GM11168 (cell line): ENCODE results near the gene ERFE.
"Not testable (repeated sequence)": the region's sequence is repeated elsewhere in the genome, so short reads cannot be mapped to it uniquely, and the experiment has no call there.

Experiments
- in situ Hi-C: fragments of 300-500 bp; cut with MboI; formaldehyde crosslinking; loops from one replicate; pipeline ENCODE4 v1.12.0; 2022; ENCODE audit warnings: low sequenced_read_pairs; ENCODE audit not compliant: unreplicated experiment

ERFE gene, protein sequence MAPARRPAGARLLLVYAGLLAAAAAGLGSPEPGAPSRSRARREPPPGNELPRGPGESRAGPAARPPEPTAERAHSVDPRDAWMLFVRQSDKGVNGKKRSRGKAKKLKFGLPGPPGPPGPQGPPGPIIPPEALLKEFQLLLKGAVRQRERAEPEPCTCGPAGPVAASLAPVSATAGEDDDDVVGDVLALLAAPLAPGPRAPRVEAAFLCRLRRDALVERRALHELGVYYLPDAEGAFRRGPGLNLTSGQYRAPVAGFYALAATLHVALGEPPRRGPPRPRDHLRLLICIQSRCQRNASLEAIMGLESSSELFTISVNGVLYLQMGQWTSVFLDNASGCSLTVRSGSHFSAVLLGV

DNA sequence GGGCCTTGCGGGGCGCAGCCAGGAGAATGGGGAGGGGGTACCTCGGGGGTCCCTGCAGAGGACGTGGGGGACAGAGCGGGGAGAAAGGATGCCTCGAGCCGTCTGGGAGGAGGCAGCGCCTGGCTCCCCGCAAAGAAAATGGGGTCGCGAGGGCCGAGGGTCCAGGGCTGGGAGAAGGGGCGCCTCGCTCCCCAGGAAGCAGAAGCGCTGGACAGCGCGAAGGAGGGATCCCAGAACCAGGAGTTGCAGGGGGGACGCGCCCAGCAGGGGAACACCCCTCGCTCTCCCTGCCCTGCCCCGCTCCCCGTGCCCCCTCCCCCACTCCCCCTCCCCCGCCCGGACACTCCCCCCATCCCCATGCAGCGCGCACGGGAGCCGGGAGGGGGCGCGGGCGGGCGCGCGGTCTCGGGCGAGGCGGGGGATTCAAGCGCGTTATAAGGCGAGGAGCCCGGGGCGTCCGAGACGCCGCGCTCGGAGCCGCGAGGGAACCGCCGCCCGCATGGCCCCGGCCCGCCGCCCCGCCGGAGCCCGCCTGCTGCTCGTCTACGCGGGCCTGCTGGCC lies at the start of gene ERFE:
Gene ERFE, plus strand, starts transcription at position 462 of the 562 bp plus-strand sequence. Its CDS starts 38 bp downstream, at position 500.
- in situ Hi-C loops = no loop called here

DNA sequence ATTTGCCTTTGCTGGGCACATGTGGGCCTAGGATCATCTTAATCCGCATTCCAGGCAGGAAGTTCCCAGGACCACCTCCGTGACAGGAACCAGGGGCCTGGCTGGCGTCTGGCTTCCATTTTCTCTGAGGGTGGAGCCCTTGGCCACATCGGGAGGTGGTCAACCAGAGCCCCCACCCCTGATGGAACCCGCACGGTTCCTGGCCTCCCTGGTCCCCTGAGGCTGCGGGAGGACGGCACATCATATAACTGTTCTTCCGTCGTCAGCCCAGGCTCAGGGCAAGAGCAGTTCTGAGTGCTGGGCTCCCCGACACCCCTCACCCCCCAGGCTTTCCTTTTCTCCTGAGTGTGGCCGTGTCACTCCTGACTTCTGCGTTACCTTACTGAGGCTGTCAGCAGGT lies 45.2 kb upstream of the ERFE start:
- in situ Hi-C loops = no loop called here

DNA sequence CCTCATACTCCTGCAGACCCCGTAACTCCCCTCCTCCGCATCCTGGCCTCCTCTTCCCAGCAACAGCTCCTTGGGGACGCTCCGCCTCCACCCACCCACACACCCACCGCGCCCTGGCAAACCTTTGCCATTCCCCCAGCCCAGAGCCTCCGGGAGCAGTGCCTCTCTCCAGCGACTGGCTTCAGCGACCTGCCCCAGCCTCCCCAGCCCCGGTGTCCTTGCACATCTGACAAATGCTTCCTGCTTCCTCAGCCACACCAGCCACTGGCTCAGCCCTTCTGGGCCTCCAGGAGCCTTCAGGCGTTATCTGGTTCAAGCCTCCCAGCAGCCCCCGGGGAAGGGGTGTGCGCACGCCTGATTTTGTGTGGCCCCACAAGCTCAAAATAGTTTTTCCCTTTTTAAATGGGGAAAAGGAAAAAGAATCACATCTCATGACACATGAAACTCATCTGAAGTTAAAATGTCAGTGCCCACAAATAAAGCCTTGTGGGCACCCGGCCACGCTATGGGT lies 44.4 kb upstream of the ERFE start:
- in situ Hi-C loops = no loop called here

DNA sequence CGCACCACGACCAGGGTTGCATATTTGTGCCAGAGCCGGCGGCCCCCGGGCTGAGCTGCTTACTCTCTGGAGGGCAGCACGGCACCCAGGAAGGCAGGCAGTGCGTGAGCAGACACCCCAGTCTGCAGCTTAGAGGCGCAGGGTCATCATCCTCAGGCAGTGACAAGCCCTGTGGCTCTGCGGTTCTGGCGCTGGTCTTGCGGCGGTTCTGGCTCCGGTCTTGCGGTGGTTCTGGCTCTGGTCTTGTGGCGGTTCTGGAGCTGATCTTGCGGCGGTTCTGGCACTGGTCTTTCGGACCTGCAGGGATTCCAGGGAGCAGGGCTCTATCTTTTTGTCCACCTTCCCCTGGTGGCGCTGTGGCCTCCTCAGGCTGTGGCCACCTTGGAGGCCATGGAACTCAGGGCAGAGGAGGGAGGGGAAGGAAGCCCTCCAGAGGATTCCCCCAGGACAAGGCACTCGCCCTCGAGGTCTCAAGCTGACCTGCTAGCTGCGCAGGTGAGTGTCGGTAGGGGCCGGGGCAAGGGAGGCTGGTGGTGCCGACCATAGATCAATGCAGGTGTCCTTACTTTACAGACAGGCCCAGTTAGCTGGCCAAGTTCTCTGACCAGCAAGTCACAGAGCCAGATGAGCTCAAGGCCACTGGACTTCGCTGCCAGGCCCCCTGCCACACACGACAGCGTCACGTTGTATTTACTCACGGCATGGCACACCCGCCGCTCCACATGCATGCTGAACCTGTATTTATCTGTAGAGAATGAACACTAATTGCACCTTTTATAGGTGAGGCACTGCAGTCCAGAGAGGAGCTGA lies 43.7 kb upstream of the ERFE start:
- in situ Hi-C loops = no loop called here

DNA sequence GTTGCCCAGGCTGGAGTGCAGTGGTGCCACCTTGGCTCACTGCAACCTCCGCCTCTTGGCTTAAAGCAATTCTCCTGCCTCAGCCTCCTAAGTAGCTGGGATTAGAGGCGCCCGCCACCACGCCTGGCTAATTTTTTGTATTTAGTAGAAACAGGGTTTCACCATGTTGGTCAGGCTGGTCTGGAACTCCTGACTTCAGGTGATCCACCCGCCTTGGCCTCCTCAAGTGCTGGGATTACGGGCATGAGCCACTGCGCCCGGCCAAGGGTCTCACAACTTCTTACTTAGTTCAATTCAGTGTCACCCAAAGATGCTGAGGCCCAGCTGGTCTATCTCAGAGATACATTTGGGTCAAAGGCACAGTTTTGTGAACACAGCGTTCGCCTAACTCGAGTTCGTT lies 43.1 kb upstream of the ERFE start:
- in situ Hi-C loops = not testable (repeated sequence)

DNA sequence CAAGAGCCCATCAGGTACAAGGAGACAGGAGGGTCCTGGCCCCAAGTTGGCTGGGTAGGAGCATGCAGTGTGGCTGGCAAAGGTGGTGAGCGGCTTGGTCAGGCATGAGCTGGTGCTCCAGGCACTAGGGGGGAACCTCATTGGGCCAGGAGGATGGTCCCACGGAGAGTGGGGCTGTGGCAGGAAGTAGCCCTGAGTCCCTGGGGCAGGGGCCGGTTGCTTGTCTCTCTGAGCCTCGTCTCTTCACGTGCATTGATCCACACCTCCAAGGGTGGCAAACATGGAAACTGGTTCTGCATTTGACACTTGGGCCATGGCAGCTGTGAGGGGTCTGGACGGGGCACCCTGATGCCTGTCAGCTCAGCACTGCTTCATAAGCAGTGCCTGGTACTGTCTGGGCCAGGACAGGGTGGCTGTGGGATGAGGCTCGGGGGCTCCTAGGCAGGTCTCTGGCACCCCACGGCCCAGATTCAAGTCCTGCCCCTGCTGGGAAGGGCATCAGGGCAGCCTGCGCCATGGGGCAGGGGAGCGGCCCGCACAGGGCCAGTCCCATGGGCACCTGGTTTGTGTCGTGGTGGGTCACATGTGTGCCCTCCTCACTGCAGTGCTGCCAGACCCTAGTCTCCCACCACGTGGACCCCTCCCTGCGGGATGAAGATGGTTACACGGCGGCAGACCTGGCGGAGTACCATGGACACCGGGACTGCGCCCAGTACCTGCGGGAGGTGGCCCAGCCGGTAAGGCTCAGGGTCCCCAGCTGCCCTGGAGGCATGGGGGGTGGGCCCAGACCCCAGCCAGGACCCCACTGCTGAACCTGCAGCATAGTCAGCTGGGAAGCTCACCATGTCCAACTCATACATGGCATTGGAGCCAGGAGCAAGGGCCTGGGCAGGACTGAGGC lies 42.2 kb upstream of the ERFE start:
- in situ Hi-C loops = no loop called here

DNA sequence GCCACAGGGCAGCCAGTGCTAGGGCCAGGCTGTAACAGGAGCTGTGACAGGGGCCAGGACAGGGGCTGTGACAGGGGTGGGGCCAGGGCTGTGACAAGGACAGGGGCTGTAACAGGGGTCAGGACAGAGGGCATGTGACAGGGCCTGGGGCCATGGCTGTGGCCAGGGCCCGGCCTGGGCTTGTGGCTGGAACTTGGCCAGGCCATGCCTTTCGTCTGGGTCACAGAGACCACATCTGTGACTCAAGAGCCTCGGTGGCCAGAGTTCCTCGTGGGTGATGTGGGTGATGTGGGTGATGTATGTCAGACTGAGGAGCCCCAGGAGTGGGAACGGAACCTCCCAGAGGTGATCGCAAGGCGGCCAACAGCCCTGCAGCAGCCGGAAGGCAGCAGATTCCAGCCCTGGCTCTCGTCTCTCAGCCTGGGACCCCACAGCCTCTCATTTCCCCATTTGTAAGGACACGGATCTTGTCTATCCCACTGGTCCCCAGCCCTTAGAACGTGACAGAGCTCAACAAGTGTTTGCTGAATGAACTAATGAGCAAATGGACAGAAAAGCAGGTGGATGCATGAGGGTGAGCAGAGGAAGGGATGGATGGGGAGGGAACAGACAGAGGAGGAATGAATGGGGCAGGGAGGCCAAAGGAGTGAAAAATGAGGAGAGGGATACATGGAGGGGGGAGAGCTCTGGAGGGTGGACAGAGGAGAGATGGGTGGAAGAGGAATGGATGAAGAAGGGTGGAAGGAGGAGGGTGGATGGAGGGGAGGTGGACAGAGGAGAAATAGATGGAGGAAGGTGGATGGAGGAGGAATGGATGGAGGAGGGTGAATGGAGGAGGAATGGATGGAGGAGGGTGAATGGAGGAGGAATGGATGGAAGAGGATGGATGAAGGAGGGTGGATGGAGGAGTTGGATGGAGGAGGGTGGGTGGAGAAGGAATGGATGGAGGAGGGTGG lies 41.3 kb upstream of the ERFE start:
- in situ Hi-C loops = no loop called here

DNA sequence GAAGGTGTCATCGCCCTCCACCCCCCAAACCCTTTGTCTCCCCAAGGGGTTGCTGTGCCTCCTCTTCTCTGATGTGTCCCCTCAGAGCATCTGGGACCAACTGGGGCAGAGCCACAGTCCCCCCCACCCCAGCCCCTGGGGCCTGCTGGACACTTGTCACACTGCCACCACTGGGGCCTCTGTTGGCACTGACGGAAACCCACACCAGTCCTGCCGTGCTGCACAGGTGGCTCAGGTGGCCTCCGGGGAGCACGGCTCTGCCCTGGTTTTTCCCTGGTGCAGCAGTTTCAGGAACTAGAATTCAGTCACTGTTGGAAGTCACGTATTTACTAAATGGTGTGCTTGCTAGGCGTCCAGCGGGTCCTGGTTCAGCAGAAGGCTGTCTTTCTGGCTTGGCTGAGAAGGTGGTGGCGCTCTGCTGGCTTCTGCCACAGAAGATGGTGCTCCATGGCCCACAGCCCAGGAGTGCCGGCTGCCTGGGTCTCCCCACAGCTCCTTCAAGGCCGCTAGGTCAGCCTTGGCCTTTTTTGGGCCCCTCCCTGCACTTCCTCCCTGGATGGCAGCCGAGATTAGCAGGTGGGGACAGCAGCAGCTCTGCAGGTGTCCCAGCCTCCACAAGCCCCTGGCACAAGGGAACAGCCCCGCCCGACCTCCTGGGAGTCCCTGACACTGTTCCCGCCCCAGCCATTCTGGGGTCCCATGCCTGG lies 38.9 kb upstream of the ERFE start:
- in situ Hi-C loops = no loop called here

DNA sequence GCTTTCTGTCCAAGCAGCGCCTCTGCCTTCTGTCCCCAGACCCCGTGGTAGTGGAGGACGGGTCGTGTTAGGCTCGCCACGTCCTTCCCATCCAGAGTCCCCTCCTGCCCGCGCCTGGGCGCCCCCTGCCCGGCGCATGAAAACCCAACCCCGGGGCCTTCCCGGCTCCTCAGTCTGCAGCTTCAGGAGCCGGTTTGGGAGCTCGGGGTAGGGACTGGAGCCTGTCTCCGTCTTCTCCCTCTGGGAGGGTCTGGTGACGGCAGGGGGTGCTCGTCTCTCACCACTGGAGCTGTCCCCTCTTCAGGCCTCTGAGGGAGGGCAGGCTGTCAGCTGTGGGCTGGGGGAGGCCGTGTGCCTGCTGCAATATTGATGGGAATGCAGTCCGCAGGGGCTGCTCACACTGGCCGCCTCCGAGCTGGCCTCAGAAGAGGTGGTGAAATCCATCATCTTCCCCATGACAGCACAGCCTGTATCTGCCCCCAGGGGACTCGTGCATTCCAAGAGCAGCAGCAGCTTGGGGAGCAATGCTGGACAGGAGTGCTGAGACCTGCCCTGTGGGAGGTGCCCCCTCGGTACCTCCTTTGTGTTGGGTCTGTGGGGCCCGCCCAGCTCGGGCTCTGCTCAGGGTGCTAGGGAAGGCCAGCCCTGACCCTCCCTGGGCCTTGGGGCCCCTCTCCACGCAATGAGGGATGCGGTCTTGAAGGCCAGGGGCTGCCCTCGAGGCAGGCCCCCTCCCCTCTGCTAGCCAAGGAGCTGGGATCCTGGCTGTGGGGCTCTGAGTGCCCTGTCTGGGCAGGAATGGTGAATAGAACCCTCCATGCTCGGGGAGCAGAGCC lies 38.1 kb upstream of the ERFE start:
- in situ Hi-C loops = no loop called here

DNA sequence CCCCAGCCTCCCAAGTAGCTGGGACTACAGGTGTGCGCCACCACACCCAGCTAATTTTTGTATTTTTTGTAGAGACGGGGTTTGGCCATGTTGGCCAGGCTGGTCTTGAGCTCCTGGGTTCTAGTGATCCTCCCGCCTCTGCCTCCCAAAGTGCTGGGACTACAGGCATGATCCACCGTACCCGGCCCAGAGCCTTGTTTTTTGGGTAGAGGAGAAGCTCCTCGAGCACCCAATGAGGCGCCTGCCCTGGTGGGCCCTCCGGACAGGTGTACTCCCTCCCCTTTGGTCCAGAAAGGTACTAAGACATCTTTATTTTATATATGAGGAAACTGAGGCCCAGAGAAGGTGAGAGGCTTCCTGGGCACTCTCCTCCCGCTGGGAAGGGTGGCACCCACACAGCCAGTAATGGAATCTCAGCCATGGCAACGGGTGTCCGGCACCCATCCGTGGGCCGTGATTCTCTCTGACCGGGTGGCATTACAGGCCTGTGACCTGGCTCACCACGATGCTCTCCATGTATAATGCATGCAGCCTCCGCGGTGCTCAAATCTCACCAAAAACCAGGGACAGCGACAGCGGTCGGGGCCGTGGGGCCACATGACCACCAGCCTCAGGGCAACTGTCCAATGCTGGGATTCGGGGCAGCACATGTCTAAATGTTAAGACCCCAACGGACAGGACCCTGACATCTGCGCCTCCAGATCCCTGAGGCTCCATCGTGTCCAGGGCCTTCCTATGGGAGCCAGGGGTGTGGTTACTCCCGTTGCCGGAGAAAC lies 37.1 kb upstream of the ERFE start:
- in situ Hi-C loops = no loop called here

DNA sequence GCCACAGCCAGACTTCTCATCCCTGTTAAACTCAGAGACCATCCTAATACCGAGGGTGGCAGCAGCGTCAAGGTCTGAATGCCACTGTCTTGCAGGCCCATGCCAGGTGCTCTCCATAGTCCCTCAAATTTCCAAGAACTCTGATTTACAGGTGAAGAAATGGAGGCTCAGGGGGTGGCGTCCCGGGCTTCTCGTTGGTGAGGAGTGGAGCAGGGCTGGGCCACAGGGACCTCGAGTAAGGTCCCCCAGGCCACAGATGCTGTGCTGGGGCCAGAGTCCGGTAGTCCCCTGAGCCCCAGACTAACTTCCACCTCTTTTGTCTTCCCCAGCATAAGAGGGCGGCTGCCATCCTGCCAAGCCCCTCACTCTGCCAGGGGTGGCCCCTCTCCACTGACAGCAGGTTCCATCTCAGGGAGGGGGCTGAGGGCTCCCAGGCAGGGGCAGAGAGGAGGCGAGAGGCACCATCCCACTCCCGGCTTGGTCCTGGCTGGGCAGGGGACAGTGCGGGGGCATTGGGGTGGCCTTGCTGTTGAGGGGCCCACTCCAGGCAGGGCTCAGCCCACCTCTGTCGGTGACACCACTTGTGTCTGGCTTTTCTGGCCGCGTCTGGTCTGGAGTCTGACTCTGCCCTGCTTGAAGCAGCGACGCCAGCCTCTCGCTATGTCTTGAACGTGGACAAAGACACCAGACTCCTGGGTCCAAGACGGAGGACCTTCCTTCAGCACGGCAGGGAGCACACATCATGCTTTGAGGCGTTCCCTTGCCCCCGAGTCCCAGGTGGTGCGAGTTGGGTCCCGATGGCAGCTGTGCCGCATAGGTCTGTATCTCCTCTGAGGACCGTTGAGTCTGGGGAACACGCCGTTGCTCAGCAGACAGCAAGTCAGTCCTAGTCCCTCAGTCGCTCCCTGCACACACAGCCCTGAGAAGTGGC lies 36.2 kb upstream of the ERFE start:
- in situ Hi-C loops = no loop called here

DNA sequence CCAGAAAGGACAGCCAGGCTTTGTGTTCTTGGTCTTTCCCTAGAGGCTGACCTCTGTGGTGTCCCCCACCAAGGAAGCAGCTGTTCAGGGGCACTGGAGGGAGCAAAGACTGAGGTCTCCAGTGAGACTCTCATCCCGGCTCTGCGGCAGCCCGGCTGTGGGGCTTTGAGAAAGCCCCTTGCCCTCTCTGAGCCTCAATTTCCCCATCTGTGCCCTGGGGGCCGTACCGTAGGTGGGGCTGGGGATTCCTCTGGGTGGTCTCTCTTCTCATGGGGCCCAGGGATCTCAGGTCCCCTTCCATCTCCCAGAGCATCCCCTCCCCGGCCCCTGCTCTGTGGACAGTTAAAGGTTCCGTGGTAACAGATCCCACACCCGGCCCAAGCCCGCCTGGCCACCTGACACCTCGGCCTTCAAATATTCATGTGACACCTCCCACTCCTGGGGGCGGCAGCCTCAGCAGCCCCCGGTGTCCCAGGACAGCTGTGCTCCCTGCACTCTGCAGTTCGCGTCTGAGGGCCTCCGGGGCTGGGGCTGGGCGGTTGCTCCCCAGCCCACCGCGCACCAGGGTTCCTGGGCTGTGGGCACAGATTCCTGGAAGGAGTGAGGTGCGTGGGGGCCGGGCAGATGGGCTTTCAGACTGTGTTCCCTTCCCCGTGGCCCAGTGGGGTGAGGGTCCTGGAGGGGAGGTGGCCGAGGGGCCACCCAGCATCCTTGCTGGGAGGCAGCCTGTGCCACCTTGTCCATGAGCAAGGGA lies 35.4 kb upstream of the ERFE start:
- in situ Hi-C loops = no loop called here

DNA sequence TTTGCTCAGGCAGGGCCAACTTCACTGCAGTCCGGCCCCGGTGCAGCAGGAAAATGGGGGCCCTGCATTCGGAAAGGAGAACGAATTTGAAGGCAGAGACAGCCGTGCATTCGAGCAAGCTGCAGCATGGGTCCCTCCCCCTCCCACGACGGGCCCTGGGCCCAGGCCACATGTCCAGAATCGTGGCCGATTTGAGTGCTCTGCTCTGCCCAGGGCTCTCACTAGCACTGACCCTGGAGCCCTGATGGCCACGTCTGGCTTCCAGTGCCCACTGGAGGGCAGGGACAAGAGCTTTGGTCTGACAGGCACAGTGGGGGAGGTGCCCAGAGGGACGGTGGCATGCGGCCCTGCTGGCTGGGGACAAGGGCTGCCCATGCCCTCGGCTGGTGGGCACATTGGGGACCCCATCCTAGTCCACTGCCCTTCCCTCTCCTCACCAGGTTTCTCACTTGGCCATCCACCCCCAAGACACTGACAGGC lies 34.7 kb upstream of the ERFE start:
- in situ Hi-C loops = no loop called here

DNA sequence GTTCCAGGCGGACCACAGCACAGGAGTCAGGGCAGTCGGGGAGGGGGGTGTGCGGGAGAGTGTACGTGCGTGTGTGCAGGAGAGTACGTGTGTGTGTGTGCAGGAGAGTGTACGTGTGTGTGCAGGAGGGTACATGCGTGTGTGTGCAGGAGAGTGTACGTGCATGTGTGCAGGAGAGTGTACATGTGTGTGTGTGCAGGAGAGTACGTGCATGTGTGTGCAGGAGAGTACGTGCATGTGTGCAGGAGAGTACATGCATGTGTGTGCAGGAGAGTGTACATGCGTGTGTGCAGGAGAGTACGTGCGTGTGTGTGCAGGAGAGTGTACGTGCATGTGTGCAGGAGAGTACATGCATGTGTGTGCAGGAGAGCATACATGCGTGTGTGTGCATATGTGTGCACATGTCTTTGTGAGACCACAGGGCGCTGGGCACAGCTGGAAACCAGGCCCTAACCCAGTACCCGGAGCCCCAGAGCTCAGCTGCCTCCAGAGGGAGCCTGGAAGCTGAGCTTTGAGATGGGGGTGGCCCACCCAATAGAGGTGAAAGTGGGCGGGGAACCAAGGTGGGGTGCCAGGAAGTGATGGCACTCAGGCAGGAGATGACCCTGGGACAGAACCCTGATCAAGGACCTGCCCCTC lies 34.2 kb upstream of the ERFE start:
- in situ Hi-C loops = no loop called here
